Measurements from ENCODE around the gene FAM131B. TPM values are rescaled to one million over a fixed set of nuclear protein-coding genes. Genes with fewer than 3 reads are reported as not detected.

FAM131B gene
- total RNA-seq, 2 donors from 2014 or later: 0.23 to 0.42 TPM

DNA sequence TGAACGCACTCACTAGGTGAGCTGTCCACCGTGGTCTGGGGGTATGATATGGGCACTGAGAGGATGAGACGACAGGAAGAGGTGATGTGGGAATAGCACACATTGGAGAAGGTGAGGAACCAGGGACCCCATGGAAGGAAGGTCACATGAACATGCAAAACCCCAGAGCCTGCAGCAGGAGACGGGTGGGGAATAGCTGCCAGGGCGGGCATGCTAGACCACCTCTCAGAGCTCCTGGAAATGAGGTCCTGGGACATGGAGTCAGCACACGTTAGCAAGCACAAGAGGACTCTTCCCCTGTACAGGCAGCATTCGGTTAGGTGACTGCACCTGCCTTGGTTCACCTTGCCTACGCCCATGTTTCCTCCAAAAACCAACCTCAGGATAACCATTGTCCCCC is 8.1 kb downstream of the FAM131B start:
- no peak for ATAC-seq
- no peak for DNase-seq
- Mint-ChIP-seq H3K4me3 (no peak overlapping the region), H3K27ac (no peak overlapping the region), H3K4me1 (peaks cover 16% of the 10 kb centered on the region), H3K27me3 (peaks cover 26% of the 10 kb centered on the region), H3K36me3 (ENCODE audit: low read depth) (peaks cover 2% of the 10 kb centered on the region)
- no peaks in the 10 kb centered on the region for H3K9me3 ChIP-seq (ENCODE audit: control insufficient read depth, low read length, poor library complexity, severe bottlenecking)

DNA sequence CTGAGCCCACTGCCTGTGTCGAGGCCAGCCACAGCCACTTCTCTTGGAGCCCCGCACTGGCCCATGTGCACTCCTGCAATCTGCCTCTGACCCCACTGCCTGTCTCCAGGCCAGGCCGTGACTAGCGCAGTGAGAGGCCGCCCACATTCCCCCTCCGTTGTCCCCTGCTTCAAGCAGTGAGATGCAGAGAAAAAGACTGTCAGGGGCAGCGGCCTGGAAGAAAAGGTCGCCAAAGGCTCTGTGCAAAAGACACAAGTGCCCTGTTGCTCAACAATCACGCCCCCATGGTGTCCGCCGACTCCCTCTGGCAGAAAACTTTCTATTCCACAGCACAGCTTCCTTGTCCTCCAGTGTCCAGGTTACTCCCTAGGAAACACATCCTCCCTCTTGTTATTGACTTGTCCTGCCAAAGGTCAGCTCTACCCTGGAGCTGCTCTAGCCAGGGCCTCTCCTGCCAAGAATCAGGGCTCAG is 9.9 kb downstream of the FAM131B start:
- Mint-ChIP-seq H3K4me1 (peaks cover 13% of the 10 kb centered on the region), H3K27me3 (peaks cover 30% of the 10 kb centered on the region), H3K4me3 (no peak overlapping the region), H3K36me3 (ENCODE audit: low read depth) (peaks cover 2% of the 10 kb centered on the region), H3K27ac (no peak overlapping the region)
- H3K9me3 ChIP-seq (ENCODE audit: control insufficient read depth, low read length, poor library complexity, severe bottlenecking): no peaks in the 10 kb centered on the region
- DNase-seq: no peak
- ATAC-seq: no peak

DNA sequence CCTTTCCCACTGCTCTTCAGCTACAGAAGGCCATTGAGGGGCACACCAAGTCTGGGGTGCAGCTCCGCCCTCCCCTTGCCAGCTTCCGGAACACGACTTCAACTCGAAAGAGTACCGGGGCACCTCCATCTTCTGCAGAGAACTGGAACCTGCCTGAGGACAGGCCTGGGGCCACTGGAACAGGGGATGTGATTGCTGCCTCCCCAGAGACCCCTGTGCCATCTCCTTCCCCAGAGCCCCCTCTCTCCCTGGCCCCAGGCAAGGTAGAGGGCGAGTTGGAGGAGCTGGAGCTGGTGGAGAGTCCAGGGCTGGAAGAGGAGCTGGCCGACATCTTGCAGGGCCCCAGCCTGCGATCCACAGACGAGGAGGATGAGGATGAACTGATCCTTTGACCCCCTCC is 10.9 kb downstream of the FAM131B start:
- DNase-seq: no peak
- Mint-ChIP-seq H3K27ac (no peak overlapping the region), H3K27me3 (peaks cover 31% of the 10 kb centered on the region), H3K4me3 (no peak overlapping the region), H3K4me1 (peaks cover 13% of the 10 kb centered on the region), H3K36me3 (ENCODE audit: low read depth) (peaks cover 2% of the 10 kb centered on the region)
- no peaks in the 10 kb centered on the region for H3K9me3 ChIP-seq (ENCODE audit: control insufficient read depth, low read length, poor library complexity, severe bottlenecking)
- no peak for ATAC-seq

DNA sequence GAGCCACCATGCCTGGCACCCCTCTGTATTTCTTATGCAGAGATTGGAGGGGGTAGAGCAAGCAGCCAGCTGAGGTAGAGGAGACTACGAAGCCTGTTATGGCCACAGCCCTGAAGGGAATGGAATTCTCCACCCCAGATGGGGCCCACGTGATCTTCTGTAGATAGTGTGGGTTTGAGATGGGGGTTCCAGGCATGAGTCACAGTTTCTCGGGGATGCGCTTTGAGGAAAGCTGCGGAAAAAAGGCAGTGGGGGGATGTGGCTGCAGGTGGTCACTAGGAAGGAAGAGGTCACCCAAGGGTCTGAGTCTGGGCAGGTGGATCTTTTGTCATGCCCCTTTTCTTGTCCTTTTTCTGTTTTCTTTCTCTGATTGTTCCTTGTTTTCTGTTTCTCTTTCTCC is 11.5 kb downstream of the FAM131B start:
- H3K9me3 ChIP-seq (ENCODE audit: control insufficient read depth, low read length, poor library complexity, severe bottlenecking): no peaks in the 10 kb centered on the region
- Mint-ChIP-seq H3K4me1 (peaks cover 13% of the 10 kb centered on the region), H3K4me3 (no peak overlapping the region), H3K36me3 (ENCODE audit: low read depth) (peaks cover 2% of the 10 kb centered on the region), H3K27me3 (peaks cover 31% of the 10 kb centered on the region), H3K27ac (no peak overlapping the region)
- no peak for DNase-seq
- ATAC-seq: no peak

DNA sequence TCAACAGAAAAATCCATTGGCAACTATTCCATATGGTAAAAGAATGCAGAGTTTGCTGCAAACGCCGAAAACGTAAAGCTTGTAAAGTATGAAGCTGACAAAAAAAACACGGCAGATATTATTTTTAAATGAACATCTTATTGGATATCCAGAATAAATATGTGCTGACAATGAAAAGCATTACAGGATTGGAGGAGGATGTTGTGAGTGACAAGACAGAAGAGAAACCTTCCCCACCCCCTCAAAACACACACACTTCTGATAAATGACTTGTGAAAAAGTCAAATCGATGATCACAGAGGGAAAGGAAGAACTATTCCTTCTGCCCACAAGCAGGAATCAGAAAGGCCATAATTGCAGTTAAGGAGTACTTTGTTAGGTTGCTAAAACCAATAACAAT is 14.6 kb downstream of the FAM131B start:
- no peak overlapping the region for H3K4me3 Mint-ChIP-seq
- no peaks in the 10 kb centered on the region for H3K9me3 ChIP-seq (ENCODE audit: control insufficient read depth, low read length, poor library complexity, severe bottlenecking)
- peaks cover 13% of the 10 kb centered on the region for H3K4me1 Mint-ChIP-seq
- no peak for ATAC-seq
- H3K27me3 Mint-ChIP-seq: peaks cover 19% of the 10 kb centered on the region
- H3K36me3 Mint-ChIP-seq (ENCODE audit: low read depth): peaks cover 2% of the 10 kb centered on the region
- no peak for DNase-seq
- no peak overlapping the region for H3K27ac Mint-ChIP-seq

DNA sequence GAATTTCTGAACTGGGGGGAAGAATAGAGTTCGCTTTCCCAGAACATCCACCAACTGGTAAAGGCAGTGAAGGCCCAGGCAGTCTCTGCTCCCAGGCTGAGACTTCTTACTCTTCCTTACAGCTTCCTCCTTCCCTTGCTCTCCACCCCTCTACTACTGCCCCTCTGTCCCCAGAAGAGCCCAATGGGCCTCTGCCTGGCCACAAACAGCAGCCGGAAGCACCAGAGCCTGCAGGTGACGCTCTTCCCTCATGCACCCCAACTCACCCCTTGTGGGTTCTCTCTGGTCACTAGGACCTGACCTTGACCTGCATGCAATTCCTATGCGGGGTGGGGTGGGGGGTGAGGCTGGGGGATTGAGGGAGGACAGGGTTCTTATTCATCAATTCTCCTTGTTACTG is 16.5 kb downstream of the FAM131B start:
- ATAC-seq (no peak), DNase-seq (no peak)
- Mint-ChIP-seq H3K4me1 (peaks cover 12% of the 10 kb centered on the region), H3K27ac (no peak overlapping the region), H3K36me3 (ENCODE audit: low read depth) (peaks cover 2% of the 10 kb centered on the region), H3K4me3 (peak overlapping the region; percentile 87), H3K27me3 (peaks cover 10% of the 10 kb centered on the region)
- no peaks in the 10 kb centered on the region for H3K9me3 ChIP-seq (ENCODE audit: control insufficient read depth, low read length, poor library complexity, severe bottlenecking)

DNA sequence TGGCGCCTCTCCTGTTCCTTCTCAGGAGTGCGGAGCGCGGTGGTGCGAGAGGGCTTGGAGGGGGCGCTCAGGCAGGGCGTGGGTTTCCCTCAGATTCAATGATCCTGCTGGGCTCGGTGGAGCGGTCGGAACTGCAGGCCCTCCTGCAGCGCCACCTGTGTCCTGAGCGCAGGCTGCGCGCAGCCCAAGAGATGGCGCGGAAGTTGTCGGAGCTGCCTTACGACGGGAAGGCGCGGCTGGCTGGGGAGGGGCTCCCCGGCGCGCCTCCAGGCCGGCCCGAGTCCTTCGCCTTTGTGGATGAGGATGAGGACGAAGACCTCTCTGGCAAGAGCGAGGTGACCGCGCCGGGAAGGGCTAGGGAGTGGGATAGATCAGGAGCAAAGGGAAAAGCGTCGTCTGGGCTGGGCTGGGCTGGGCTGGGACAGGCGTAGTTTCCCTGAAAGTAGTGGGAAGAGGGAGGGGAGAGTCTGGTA is 17.0 kb downstream of the FAM131B start:
- ATAC-seq (peak; percentile 99), DNase-seq (peak; percentile 46 to 54 (median 49))
- H3K9me3 ChIP-seq (ENCODE audit: control insufficient read depth, low read length, poor library complexity, severe bottlenecking): no peaks in the 10 kb centered on the region
- Mint-ChIP-seq H3K27ac (peak overlapping the region; percentile 86), H3K4me3 (peak overlapping the region; percentile 87), H3K4me1 (peaks cover 11% of the 10 kb centered on the region), H3K36me3 (ENCODE audit: low read depth) (peaks cover 2% of the 10 kb centered on the region), H3K27me3 (peaks cover 12% of the 10 kb centered on the region)

DNA sequence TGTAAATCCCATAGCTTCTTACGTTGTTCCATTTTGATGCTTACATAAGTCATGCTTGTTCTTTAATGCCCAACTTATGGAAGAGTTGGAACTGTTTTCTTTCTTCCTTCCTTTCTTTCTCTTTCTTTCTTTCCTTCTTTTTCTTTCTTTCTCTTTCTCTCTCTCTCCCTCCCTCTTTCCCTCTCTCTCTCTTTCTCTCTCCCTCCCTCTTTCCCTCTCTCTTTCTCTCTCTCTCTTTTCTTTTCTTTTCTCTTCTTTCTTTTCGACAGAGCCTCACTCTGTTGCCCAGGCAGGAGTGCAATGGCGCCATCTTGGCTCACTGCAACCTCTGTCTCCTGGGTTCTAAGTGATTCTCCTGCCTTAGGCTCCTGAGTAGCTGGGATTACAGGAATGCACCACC is 18.9 kb downstream of the FAM131B start:
- Mint-ChIP-seq H3K27me3 (peaks cover 29% of the 10 kb centered on the region), H3K27ac (no peak overlapping the region), H3K4me1 (peaks cover 6% of the 10 kb centered on the region), H3K36me3 (ENCODE audit: low read depth) (peaks cover 4% of the 10 kb centered on the region), H3K4me3 (no peak overlapping the region)
- DNase-seq (no peak), ATAC-seq (no peak)
- no peaks in the 10 kb centered on the region for H3K9me3 ChIP-seq (ENCODE audit: control insufficient read depth, low read length, poor library complexity, severe bottlenecking)

DNA sequence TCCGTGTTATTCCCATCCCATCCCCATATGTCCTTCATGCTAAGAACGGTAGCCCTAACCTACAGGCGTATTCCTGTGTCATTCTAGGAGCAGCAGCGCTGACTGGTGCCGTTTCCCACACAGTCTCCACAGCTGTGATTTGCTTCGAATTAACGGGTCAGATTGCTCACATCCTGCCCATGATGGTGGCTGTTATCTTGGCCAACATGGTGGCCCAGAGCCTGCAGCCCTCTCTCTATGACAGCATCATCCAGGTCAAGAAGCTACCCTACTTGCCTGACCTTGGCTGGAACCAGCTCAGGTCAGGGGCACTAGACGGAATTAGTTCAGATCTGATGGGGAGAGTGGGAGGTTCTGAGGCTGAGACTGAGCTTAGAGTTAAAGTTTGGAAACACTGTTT is 20.7 kb downstream of the FAM131B start:
- no peak for DNase-seq
- H3K4me3 Mint-ChIP-seq: no peak overlapping the region
- H3K27ac Mint-ChIP-seq: no peak overlapping the region
- H3K4me1 Mint-ChIP-seq: peaks cover 9% of the 10 kb centered on the region
- H3K36me3 Mint-ChIP-seq (ENCODE audit: low read depth): peaks cover 4% of the 10 kb centered on the region
- no peak for ATAC-seq
- H3K9me3 ChIP-seq (ENCODE audit: control insufficient read depth, low read length, poor library complexity, severe bottlenecking): no peaks in the 10 kb centered on the region
- H3K27me3 Mint-ChIP-seq: peaks cover 25% of the 10 kb centered on the region

DNA sequence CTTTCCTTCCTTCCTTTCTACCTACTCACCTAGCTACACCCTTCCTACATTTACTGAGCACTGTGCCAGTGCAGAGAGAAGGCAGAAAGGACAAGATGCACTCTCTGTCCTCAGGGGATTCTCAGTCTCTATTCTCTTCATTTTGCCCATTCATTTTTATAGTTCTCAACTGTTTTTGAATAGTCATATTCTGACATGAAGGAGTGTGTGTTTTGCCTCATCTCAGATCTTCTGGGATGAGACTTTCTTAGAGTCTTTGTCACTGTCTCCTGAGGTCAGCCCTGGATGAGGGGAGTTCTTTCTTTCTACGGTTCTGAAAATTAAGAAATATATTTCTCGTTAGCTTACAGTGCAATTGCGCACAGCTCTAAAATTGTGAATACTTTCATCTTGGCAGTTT is 25.3 kb downstream of the FAM131B start:
- DNase-seq: no peak
- H3K27ac Mint-ChIP-seq: no peak overlapping the region
- ATAC-seq: no peak
- H3K9me3 ChIP-seq (ENCODE audit: control insufficient read depth, low read length, poor library complexity, severe bottlenecking): no peaks in the 10 kb centered on the region
- H3K36me3 Mint-ChIP-seq (ENCODE audit: low read depth): peaks cover 4% of the 10 kb centered on the region
- H3K27me3 Mint-ChIP-seq: peaks cover 38% of the 10 kb centered on the region
- H3K4me1 Mint-ChIP-seq: peaks cover 7% of the 10 kb centered on the region
- no peak overlapping the region for H3K4me3 Mint-ChIP-seq

DNA sequence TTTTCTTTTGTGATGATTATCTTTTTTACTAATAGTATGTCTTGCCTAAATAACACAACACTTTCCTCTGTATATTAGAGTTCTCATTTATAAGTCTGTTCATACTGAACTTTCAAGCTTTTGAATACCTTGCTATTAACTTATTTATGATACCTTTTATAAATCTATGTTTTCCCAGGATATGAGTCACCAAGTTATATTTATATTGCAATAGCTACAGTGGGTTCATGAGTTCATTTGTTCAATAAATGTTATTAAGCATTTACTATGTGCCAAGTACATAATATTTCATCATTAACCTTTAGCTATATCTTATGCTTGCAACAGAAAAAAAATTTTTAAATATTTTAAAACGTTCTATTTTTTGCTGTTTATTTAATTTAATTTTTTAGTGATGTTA is 28.3 kb downstream of the FAM131B start:
- no peak overlapping the region for H3K27ac Mint-ChIP-seq
- no peaks in the 10 kb centered on the region for H3K9me3 ChIP-seq (ENCODE audit: control insufficient read depth, low read length, poor library complexity, severe bottlenecking)
- no peak overlapping the region for H3K4me3 Mint-ChIP-seq
- no peak for ATAC-seq
- H3K4me1 Mint-ChIP-seq: peaks cover 7% of the 10 kb centered on the region
- no peak for DNase-seq
- peaks cover 2% of the 10 kb centered on the region for H3K36me3 Mint-ChIP-seq (ENCODE audit: low read depth)
- peaks cover 18% of the 10 kb centered on the region for H3K27me3 Mint-ChIP-seq

DNA sequence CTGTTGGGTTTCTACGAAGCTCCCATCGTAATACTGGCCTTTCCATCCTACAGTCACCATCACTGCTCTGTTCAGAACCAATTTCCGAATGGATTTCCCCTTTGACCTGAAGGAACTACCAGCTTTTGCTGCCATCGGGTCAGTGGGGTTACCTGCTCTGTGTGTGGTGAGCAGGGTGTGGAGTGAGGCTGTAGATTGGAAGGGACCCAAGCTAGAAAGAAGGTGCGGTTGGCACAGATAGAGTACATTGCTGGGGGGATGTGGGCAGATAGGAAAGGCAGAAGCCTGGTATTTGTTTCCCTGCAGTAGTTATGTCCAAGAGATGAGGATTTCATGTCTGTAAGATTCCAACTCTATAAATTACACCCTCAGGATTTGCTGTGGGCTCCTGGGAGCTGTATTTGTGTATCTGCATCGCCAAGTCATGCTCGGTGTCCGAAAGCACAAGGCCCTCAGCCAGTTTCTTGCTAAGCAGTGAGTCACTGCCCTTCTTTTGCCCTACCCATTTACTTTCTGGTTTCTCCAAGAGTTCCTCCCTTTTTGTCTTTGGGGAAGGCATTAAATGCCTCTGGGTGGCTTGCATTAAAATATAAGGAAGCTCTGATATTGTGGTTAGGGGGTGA is 31.2 kb downstream of the FAM131B start:
- Mint-ChIP-seq H3K27ac (no peak overlapping the region), H3K4me3 (no peak overlapping the region), H3K27me3 (peaks cover 14% of the 10 kb centered on the region), H3K4me1 (peaks cover 10% of the 10 kb centered on the region), H3K36me3 (ENCODE audit: low read depth) (peaks cover 7% of the 10 kb centered on the region)
- DNase-seq (no peak), ATAC-seq (no peak)
- H3K9me3 ChIP-seq (ENCODE audit: control insufficient read depth, low read length, poor library complexity, severe bottlenecking): no peaks in the 10 kb centered on the region

DNA sequence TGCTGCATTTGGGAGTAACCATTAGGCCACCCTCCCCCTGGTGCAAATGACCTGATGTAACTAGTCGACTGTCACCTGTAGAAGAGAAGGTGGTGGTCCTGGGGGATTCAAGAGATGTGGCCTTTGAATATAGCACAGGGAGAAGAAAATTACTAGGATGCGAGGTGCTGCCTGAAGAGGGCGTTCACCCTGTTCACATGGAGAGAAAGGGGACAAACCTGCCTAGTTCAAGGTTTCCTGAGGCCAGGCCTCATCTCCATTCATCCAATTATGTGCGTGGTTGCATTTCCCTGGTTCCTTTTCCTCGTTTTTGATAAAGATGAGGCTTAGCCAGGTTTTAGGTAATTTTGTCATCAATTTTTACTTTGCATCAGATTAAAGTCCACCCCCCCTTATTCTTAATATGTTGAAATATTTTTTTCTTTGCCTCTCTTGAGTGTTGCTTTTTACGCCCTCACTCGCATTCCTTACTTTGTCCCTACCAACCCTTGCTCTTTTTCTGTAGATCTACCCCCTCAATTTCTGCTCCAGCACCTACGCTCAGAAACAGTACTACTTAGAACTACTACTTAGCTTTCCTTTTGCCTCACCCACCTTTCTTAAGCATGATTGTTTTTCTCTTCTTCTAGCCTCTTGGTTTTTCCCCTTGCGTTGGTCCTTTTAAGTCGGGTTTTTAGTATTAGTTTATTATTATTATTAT is 32.9 kb downstream of the FAM131B start:
- H3K4me3 Mint-ChIP-seq: no peak overlapping the region
- H3K36me3 Mint-ChIP-seq (ENCODE audit: low read depth): peaks cover 7% of the 10 kb centered on the region
- ATAC-seq (no peak), DNase-seq (no peak)
- peaks cover 14% of the 10 kb centered on the region for H3K4me1 Mint-ChIP-seq
- H3K27ac Mint-ChIP-seq: no peak overlapping the region
- H3K27me3 Mint-ChIP-seq: peaks cover 3% of the 10 kb centered on the region
- H3K9me3 ChIP-seq (ENCODE audit: control insufficient read depth, low read length, poor library complexity, severe bottlenecking): no peaks in the 10 kb centered on the region

DNA sequence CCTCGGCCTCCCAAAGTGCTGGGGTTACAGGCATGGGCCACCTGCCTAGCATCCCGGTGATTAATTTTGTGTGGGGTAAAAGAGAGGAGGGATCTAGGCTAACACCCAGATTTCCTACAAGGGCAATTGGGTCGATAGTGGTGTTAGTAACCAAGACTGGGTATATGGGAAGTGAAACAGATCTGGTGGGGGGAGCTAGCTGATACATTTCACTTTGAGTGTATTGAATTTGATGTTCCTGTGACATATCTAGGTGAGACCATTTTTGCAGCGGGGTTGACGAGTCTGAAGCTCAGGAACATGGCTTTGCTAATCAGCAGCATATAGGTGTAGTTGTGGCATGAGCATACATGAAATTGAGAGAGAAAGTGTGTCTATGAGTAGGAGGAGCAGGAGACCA is 34.6 kb downstream of the FAM131B start:
- Mint-ChIP-seq H3K27me3 (peaks cover 7% of the 10 kb centered on the region), H3K27ac (peak overlapping the region; percentile 24), H3K4me3 (no peak overlapping the region), H3K36me3 (ENCODE audit: low read depth) (peaks cover 7% of the 10 kb centered on the region), H3K4me1 (peaks cover 18% of the 10 kb centered on the region)
- H3K9me3 ChIP-seq (ENCODE audit: control insufficient read depth, low read length, poor library complexity, severe bottlenecking): no peaks in the 10 kb centered on the region
- DNase-seq: no peak
- no peak for ATAC-seq

All from T-helper 17 cell (primary cell).